ENCODE data around the gene STYK1.
A peak's percentile ranks its signal among the peaks of the same experiment; 100 is the strongest.

STYK1 gene

GRCh38 chr12:10673659-10674384 lies at the start of gene STYK1:
Gene STYK1, minus strand, starts transcription at chr12:10674052. Its CDS starts 39,434 bp downstream, at chr12:10634618.
- DNase-seq, result peak; percentile 91

- peak; percentile 95 for DNase-seq
Observed at GRCh38 chr12:10722905-10723746, 49.3 kb upstream of the STYK1 start, which contains the start of gene YBX3. Gene YBX3, minus strand, starts transcription at chr12:10723323. Its CDS starts 212 bp downstream, at chr12:10723111.

- peak; percentile 81 for DNase-seq
Observed at GRCh38 chr12:10722502-10722904, 48.7 kb upstream of the STYK1 start.

- peak; percentile 92 for DNase-seq
Observed at GRCh38 chr12:10721651-10722501, 48.0 kb upstream of the STYK1 start.

- peak; percentile 57 for DNase-seq
Observed at GRCh38 chr12:10720974-10721650, 47.3 kb upstream of the STYK1 start.

GRCh38 chr12:10719482-10719881 lies 45.6 kb upstream of the STYK1 start:
- no peak for DNase-seq

GRCh38 chr12:10718279-10718821 lies 44.5 kb upstream of the STYK1 start:
- DNase-seq, result peak; percentile 74

- peak; percentile 82 for DNase-seq
Observed at GRCh38 chr12:10717410-10717809, 43.6 kb upstream of the STYK1 start.

GRCh38 chr12:10716704-10717315 lies 43.0 kb upstream of the STYK1 start:
- peak; percentile 98 for DNase-seq

GRCh38 chr12:10716277-10716676 lies 42.4 kb upstream of the STYK1 start:
- no peak for DNase-seq

GRCh38 chr12:10715491-10715890 lies 41.6 kb upstream of the STYK1 start:
- no peak for DNase-seq

GRCh38 chr12:10709808-10710207 lies 36.0 kb upstream of the STYK1 start:
- no peak for DNase-seq

GRCh38 chr12:10708862-10709261 lies 35.0 kb upstream of the STYK1 start:
- DNase-seq, result no peak

GRCh38 chr12:10705655-10706054 lies 31.8 kb upstream of the STYK1 start:
- no peak for DNase-seq

GRCh38 chr12:10701843-10702242 lies 28.0 kb upstream of the STYK1 start:
- DNase-seq, result no peak

- DNase-seq, result no peak
Observed at GRCh38 chr12:10701131-10701681, 27.4 kb upstream of the STYK1 start.

- DNase-seq, result no peak
Observed at GRCh38 chr12:10700581-10700980, 26.7 kb upstream of the STYK1 start.

- no peak for DNase-seq
Observed at GRCh38 chr12:10697862-10698261, 24.0 kb upstream of the STYK1 start.

- no peak for DNase-seq
Observed at GRCh38 chr12:10697156-10697555, 23.3 kb upstream of the STYK1 start.

- DNase-seq, result no peak
Observed at GRCh38 chr12:10690906-10691305, 17.1 kb upstream of the STYK1 start.

- no peak for DNase-seq
Observed at GRCh38 chr12:10689146-10689545, 15.3 kb upstream of the STYK1 start.
